CD4-positive, alpha-beta T cell treated with Interleukin-21 for 1 hour (primary cell): ENCODE results near the gene SGCD.

ENCODE experiments used
- DNase-seq: peaks from one replicate; pipeline ENCODE4 v3.0.0-alpha.2; 2020

Gene SGCD

GRCh38 chr5:156363861-156364260, 36.9 kb downstream of the SGCD start:
- DNase-seq, result no peak

GRCh38 chr5:156366521-156366920, 39.6 kb downstream of the SGCD start:
- DNase-seq, result no peak

- no peak for DNase-seq
Observed at GRCh38 chr5:156367597-156367996, 40.6 kb downstream of the SGCD start.

GRCh38 chr5:156375895-156376495, 49.0 kb downstream of the SGCD start:
- no peak for DNase-seq

- no peak for DNase-seq
Observed at GRCh38 chr5:156376751-156377150, 49.8 kb downstream of the SGCD start.

GRCh38 chr5:156378159-156378558, 51.2 kb downstream of the SGCD start:
- no peak for DNase-seq

- no peak for DNase-seq
Observed at GRCh38 chr5:156379206-156379605, 52.2 kb downstream of the SGCD start.

- DNase-seq, result no peak
Observed at GRCh38 chr5:156380848-156381247, 53.9 kb downstream of the SGCD start.

- no peak for DNase-seq
Observed at GRCh38 chr5:156383510-156384265, 56.7 kb downstream of the SGCD start.

GRCh38 chr5:156385416-156385815, 58.5 kb downstream of the SGCD start:
- no peak for DNase-seq

GRCh38 chr5:156386976-156387375, 60.0 kb downstream of the SGCD start:
- DNase-seq, result no peak

- no peak for DNase-seq
Observed at GRCh38 chr5:156387391-156387790, 60.4 kb downstream of the SGCD start.

- DNase-seq, result no peak
Observed at GRCh38 chr5:156388233-156388632, 61.3 kb downstream of the SGCD start.

- DNase-seq, result no peak
Observed at GRCh38 chr5:156391139-156391538, 64.2 kb downstream of the SGCD start.

GRCh38 chr5:156393980-156394379, 67.0 kb downstream of the SGCD start:
- no peak for DNase-seq

- no peak for DNase-seq
Observed at GRCh38 chr5:156394642-156395305, 67.8 kb downstream of the SGCD start.

- DNase-seq, result no peak
Observed at GRCh38 chr5:156395306-156395675, 68.3 kb downstream of the SGCD start.

- DNase-seq, result no peak
Observed at GRCh38 chr5:156396063-156396829, 69.3 kb downstream of the SGCD start.

- no peak for DNase-seq
Observed at GRCh38 chr5:156396830-156397081, 69.8 kb downstream of the SGCD start.

- no peak for DNase-seq
Observed at GRCh38 chr5:156399323-156399722, 72.4 kb downstream of the SGCD start.

- DNase-seq, result no peak
Observed at GRCh38 chr5:156400231-156400986, 73.4 kb downstream of the SGCD start.

- DNase-seq, result no peak
Observed at GRCh38 chr5:156401804-156402203, 74.8 kb downstream of the SGCD start.

- DNase-seq, result peak; percentile 55
Observed at GRCh38 chr5:156402387-156402921, 75.5 kb downstream of the SGCD start.
